ENCODE data around the gene ETV6. TPM values are rescaled to one million over a fixed set of nuclear protein-coding genes. Genes with fewer than 3 reads are reported as not detected.

The ETV6 gene
- total RNA-seq, 1 donor from 2014 or later = 117 TPM

DNA sequence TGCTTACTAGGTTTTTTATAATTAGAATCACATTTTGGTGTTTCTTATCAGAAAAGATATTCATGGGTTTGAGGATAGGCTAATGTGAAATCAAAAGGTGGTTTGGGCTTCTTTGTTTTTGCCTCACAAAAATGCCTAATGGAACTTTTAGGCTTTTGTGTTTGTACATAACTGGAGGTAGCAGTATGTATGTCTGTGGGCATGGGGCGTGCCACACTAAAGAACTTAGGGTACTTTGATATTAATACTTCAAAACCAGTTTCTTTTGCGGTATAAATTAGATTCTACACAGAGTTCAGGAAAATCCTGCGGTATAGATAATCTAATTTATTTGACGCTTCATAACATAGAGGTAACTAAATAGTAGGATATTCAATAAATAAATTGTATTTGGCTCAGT lies 1.9 kb downstream of the ETV6 start:
- Mint-ChIP-seq H3K4me1 (ENCODE audit: low read depth) (peaks cover 52% of the 10 kb centered on the region), H3K27me3 (ENCODE audit: insufficient read depth) (peaks cover 3% of the 10 kb centered on the region), H3K4me3 (peak overlapping the region; percentile 95), H3K27ac (peak overlapping the region; percentile 99), H3K36me3 (ENCODE audit: low read depth) (peaks cover 36% of the 10 kb centered on the region), H3K9me3 (no peaks in the 10 kb centered on the region)
- intact Hi-C loops (cut with micrococcal nuclease) = loop anchor here (2.0 to 10.0 kb wide), 5 partner anchors 521 to 1076 kb away; partner anchors contain the start of genes BORCS5, GPR19 and YBX3
- DNase-seq (ENCODE audit: low spot score) = no peak

DNA sequence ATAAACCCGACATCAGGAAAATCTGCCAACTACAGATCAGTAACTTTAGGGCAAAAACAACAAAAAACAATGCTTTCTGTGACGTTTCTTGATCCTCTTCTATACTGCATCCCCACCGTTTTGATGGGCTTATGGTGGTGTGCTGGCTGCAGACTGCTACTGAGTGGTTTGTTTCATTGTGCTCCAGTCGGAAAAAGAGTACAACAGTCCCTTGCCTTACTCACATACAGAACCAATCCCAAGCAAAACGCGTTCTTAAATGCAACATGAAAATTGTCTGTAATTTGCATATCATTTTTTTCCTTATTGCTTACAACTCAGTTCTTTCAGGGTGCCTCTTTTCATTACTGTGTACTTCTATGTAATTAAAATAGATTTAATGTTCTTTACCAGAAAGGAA lies 2.3 kb downstream of the ETV6 start:
- peaks cover 56% of the 10 kb centered on the region for H3K4me1 Mint-ChIP-seq (ENCODE audit: low read depth)
- H3K9me3 Mint-ChIP-seq = no peaks in the 10 kb centered on the region
- H3K27ac Mint-ChIP-seq = peak overlapping the region; percentile 99
- intact Hi-C loops (cut with micrococcal nuclease) = loop anchor here (2.0 to 10.0 kb wide), 7 partner anchors 51 to 1076 kb away; partner anchors contain the start of genes BORCS5, GPR19 and YBX3
- H3K27me3 Mint-ChIP-seq (ENCODE audit: insufficient read depth) = peaks cover 3% of the 10 kb centered on the region
- H3K4me3 Mint-ChIP-seq = peak overlapping the region; percentile 95
- DNase-seq (ENCODE audit: low spot score) = no peak
- H3K36me3 Mint-ChIP-seq (ENCODE audit: low read depth) = peaks cover 39% of the 10 kb centered on the region

DNA sequence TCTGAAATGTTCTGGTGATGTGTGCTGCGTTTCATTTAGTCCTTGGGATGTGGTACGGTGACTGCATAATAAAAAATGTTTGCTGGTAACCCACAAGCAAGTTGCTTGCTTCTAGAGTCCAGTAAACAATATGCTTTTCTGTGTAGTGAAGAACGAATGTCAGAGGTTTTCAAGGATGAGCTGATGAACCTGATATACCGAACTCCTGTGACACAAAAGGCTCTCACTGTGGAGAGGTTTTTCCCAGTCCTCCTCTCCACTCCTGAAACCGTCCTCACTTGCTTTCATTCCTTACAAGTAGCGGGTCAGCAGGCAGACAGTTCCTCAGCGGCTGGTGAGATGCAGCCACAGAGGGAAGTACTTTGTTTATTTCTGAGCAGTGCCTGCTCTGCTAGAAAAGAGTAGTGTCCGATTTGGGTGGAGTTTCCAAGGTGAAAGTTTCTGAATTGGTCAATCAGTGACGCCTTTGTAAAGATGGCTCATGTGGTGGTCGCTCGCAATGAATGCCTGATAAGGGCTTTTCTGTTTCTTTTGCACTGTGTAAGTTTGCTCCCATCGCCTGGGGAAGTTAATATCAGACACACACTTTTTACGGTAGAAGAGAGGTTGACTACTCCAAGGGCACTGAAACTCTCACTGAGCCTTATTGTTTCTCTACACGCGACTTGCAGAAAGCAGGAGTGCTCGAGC lies 3.0 kb downstream of the ETV6 start:
- H3K4me1 Mint-ChIP-seq (ENCODE audit: low read depth) = peaks cover 57% of the 10 kb centered on the region
- H3K4me3 Mint-ChIP-seq = peak overlapping the region; percentile 95
- H3K36me3 Mint-ChIP-seq (ENCODE audit: low read depth) = peaks cover 45% of the 10 kb centered on the region
- no peak for DNase-seq (ENCODE audit: low spot score)
- H3K27ac Mint-ChIP-seq = peak overlapping the region; percentile 99
- intact Hi-C loops (cut with micrococcal nuclease) = loop anchor here (1.0 to 10.0 kb wide), 8 partner anchors 10 to 1075 kb away; partner anchors contain the start of genes GPR19 and YBX3
- no peaks in the 10 kb centered on the region for H3K9me3 Mint-ChIP-seq
- peaks cover 3% of the 10 kb centered on the region for H3K27me3 Mint-ChIP-seq (ENCODE audit: insufficient read depth)

DNA sequence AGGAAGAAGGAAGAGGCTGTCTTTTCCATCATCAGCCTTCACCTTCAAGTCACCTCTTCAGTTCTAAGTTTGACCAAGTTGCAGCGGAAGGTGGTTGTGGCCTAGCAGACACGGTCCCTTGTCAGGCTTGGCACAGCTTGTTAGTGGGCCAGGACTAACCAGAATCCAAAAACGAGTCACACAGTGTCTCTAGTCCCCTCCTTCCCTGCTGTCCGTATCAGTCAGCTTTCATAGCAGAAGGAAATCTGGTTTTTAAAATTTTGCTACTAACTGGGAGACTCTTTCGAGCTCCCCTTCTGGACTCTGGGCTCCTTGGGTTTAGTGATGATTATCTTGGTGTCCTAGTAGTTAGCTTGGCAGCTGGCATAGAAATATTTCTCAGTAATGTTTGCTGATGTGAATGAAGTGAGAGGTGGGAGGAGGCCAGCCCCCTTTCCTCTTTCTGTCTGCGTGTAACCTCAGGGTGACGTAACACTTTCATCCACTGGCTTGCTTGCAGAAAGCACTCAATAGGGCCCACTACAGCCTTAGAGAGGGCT lies 3.8 kb downstream of the ETV6 start:
- Mint-ChIP-seq H3K4me3 (peak overlapping the region; percentile 95), H3K27ac (peak overlapping the region; percentile 99), H3K9me3 (no peaks in the 10 kb centered on the region), H3K4me1 (ENCODE audit: low read depth) (peaks cover 65% of the 10 kb centered on the region), H3K36me3 (ENCODE audit: low read depth) (peaks cover 51% of the 10 kb centered on the region), H3K27me3 (ENCODE audit: insufficient read depth) (peaks cover 3% of the 10 kb centered on the region)
- intact Hi-C loops (cut with micrococcal nuclease) = loop anchor here (1.0 to 10.0 kb wide), 8 partner anchors 9 to 1074 kb away; partner anchors contain the start of genes GPR19 and YBX3
- peak; percentile 23 for DNase-seq (ENCODE audit: low spot score)

DNA sequence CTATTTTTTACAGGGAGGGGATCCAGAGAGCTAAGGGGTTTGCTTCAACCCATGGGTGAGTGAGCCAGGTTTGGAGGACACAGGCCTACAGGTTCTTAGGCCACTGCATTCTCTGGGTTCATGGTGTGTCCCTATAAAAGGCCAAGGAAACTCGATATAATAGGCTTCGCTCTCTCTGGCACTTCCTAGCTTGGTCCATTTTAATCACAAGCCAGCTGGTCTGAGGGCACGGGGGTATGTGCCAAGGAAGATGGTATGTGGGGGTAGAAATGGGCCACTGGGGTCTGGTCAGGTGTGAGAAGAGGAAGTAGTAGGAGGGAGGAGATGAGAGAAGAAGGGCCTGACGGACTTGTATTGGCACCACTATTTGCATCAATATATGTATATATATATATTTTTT lies 4.9 kb downstream of the ETV6 start:
- no peak for DNase-seq (ENCODE audit: low spot score)
- Mint-ChIP-seq H3K27ac (peak overlapping the region; percentile 49), H3K4me3 (peak overlapping the region; percentile 71), H3K27me3 (ENCODE audit: insufficient read depth) (peaks cover 3% of the 10 kb centered on the region), H3K4me1 (ENCODE audit: low read depth) (peaks cover 75% of the 10 kb centered on the region), H3K36me3 (ENCODE audit: low read depth) (peaks cover 60% of the 10 kb centered on the region), H3K9me3 (no peaks in the 10 kb centered on the region)
- intact Hi-C loops (cut with micrococcal nuclease) = loop anchor here (5.0 to 10.0 kb wide), 4 partner anchors 518 to 1073 kb away; partner anchors contain the start of genes GPR19 and YBX3

DNA sequence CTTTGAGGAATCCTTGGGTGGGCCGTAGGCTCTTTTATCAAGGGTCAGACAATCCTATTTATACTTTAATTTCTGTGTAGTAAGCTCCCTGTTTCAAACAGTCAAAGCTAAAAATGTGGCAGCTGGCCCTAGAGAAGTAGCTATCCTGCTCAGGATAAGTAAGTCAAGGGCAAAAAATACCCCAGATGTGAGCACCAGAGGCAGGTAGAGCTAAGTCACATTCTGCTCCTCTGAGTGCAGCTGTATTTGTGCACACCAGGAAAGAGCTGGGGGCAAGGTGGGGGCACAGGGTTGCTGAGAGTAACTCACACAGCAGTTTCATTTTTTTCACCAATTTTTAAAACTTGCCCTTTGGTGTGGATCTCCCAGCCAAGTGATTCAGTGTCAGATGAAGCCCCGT lies 5.3 kb downstream of the ETV6 start:
- no peaks in the 10 kb centered on the region for H3K9me3 Mint-ChIP-seq
- no peak overlapping the region for H3K27ac Mint-ChIP-seq
- DNase-seq (ENCODE audit: low spot score) = no peak
- intact Hi-C loops (cut with micrococcal nuclease) = loop anchor here (5.0 to 10.0 kb wide), 4 partner anchors 517 to 1072 kb away; partner anchors contain the start of genes GPR19 and YBX3
- H3K4me3 Mint-ChIP-seq = no peak overlapping the region
- peaks cover 3% of the 10 kb centered on the region for H3K27me3 Mint-ChIP-seq (ENCODE audit: insufficient read depth)
- H3K36me3 Mint-ChIP-seq (ENCODE audit: low read depth) = peaks cover 65% of the 10 kb centered on the region
- H3K4me1 Mint-ChIP-seq (ENCODE audit: low read depth) = peaks cover 80% of the 10 kb centered on the region

DNA sequence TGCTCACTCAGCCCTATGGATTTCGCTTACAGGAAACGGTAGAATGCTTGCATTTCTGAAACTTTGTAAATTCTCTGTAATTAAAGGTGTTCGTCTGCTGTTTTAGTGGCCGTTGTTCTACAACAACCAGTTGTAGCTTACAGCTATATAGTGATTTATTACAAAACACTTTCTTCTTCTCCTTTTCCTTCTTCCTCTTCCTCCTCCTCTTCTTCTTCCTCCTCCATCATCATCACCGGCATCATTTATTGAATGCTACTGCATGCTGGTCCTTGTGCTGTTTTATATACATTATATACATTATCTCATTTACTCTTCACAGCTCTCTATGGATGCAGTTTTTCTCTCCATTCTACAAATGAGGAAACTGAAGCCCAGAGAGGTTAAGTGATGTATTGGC lies 6.4 kb downstream of the ETV6 start:
- no peak overlapping the region for H3K27ac Mint-ChIP-seq
- H3K27me3 Mint-ChIP-seq (ENCODE audit: insufficient read depth) = no peaks in the 10 kb centered on the region
- H3K4me3 Mint-ChIP-seq = no peak overlapping the region
- H3K9me3 Mint-ChIP-seq = no peaks in the 10 kb centered on the region
- DNase-seq (ENCODE audit: low spot score) = no peak
- intact Hi-C loops (cut with micrococcal nuclease) = loop anchor here (10.0 kb wide), 1 partner anchor 931 kb away; the partner anchor contains the start of gene YBX3
- peaks cover 84% of the 10 kb centered on the region for H3K4me1 Mint-ChIP-seq (ENCODE audit: low read depth)
- H3K36me3 Mint-ChIP-seq (ENCODE audit: low read depth) = peaks cover 63% of the 10 kb centered on the region

DNA sequence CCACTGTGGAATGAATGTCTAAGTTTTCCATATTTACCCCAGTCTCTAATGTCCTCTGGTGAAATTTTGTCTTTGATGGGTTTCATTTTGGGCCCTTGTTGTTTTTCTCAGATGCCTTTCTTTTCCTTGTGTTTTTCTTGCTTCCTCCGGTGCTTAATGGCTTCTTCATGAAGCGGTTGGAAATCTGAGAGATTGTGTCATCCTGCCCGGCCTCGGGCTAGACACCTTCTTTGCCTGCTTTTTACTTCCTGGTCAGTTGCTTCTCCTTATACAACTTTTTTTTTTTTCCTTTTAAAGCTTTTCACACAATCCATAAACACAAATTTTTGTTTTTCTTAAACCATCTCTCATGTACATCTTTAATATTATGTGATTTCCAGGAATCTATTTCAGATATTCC lies 7.1 kb downstream of the ETV6 start:
- Mint-ChIP-seq H3K9me3 (no peaks in the 10 kb centered on the region), H3K27ac (no peak overlapping the region), H3K4me1 (ENCODE audit: low read depth) (peaks cover 87% of the 10 kb centered on the region), H3K27me3 (ENCODE audit: insufficient read depth) (no peaks in the 10 kb centered on the region), H3K36me3 (ENCODE audit: low read depth) (peaks cover 59% of the 10 kb centered on the region), H3K4me3 (no peak overlapping the region)
- intact Hi-C loops (cut with micrococcal nuclease) = loop anchor here (10.0 kb wide), 1 partner anchor 932 kb away; the partner anchor contains the start of gene YBX3
- DNase-seq (ENCODE audit: low spot score) = no peak

DNA sequence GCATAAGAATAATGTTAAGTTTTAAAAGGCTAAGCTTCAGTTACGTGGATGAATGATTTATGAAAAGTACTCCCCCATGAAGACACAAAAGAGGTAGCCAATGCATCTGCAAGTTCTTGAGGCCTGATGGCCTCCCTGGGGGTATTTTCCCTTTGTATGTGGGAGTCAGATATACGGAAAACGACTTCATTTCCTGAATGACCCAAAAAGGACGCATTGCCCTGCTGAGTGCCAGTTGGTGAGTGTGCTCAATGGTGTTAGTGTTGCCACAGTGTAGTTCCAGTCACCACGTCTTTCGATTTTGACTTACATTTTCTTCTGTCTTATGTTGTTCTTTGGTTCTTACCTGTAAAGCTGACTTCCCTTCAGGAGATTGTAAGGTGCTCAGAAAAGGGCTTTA lies 8.0 kb downstream of the ETV6 start:
- Mint-ChIP-seq H3K4me1 (ENCODE audit: low read depth) (peaks cover 90% of the 10 kb centered on the region), H3K27me3 (ENCODE audit: insufficient read depth) (no peaks in the 10 kb centered on the region), H3K36me3 (ENCODE audit: low read depth) (peaks cover 59% of the 10 kb centered on the region), H3K4me3 (no peak overlapping the region), H3K9me3 (no peaks in the 10 kb centered on the region), H3K27ac (peak overlapping the region; percentile 31)
- no peak for DNase-seq (ENCODE audit: low spot score)
- intact Hi-C loops (cut with micrococcal nuclease) = loop anchor here (10.0 kb wide), 1 partner anchor 933 kb away; the partner anchor contains the start of gene YBX3

DNA sequence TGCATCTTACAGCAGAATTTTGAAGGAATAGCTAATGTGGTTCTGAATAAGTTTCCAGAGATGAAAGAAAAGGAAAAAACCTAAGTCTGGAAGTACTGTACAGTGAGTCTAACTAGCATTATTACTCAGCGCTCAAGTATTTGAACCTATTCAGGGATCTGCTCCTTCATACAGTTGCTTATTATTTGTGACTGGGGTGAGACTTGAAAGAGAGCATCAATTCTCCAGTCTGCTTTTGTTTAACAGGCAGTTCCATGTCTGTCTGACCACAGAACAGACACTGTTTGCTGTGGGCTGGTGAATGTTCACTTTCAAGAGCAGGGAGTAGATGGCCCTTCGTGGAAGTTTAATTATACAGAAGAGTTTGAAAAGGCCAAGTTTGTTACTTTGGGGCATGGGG lies 9.3 kb downstream of the ETV6 start:
- H3K27ac Mint-ChIP-seq = peak overlapping the region; percentile 34
- H3K27me3 Mint-ChIP-seq (ENCODE audit: insufficient read depth) = no peaks in the 10 kb centered on the region
- intact Hi-C loops (cut with micrococcal nuclease) = loop anchor here (10.0 kb wide), 1 partner anchor 934 kb away; the partner anchor contains the start of gene YBX3
- no peak for DNase-seq (ENCODE audit: low spot score)
- peaks cover 87% of the 10 kb centered on the region for H3K4me1 Mint-ChIP-seq (ENCODE audit: low read depth)
- no peaks in the 10 kb centered on the region for H3K9me3 Mint-ChIP-seq
- peaks cover 58% of the 10 kb centered on the region for H3K36me3 Mint-ChIP-seq (ENCODE audit: low read depth)
- no peak overlapping the region for H3K4me3 Mint-ChIP-seq

DNA sequence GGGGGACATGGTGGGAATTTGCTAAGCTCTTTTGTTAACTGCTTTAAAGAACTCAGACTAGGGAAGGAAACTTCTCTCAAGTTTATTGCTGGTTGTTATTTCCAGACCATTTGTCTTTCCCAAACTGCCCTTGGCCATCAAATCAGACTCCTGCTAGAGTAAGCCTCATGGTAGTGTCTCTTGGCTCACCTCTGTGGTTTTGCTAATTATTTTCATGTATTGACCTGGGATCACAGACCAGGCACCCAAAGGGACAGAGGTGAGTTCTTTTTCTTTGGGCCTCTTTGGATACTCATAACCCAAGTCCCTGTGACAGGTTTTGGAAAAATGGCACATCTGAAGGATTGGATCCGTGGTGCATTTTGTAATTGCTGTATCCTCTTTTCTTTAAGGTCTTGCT lies 11.2 kb downstream of the ETV6 start:
- Mint-ChIP-seq H3K36me3 (ENCODE audit: low read depth) (peaks cover 61% of the 10 kb centered on the region), H3K27ac (no peak overlapping the region), H3K27me3 (ENCODE audit: insufficient read depth) (no peaks in the 10 kb centered on the region), H3K9me3 (no peaks in the 10 kb centered on the region), H3K4me1 (ENCODE audit: low read depth) (peaks cover 87% of the 10 kb centered on the region), H3K4me3 (no peak overlapping the region)
- DNase-seq (ENCODE audit: low spot score) = no peak
- intact Hi-C loops (cut with micrococcal nuclease) = no loop called here

DNA sequence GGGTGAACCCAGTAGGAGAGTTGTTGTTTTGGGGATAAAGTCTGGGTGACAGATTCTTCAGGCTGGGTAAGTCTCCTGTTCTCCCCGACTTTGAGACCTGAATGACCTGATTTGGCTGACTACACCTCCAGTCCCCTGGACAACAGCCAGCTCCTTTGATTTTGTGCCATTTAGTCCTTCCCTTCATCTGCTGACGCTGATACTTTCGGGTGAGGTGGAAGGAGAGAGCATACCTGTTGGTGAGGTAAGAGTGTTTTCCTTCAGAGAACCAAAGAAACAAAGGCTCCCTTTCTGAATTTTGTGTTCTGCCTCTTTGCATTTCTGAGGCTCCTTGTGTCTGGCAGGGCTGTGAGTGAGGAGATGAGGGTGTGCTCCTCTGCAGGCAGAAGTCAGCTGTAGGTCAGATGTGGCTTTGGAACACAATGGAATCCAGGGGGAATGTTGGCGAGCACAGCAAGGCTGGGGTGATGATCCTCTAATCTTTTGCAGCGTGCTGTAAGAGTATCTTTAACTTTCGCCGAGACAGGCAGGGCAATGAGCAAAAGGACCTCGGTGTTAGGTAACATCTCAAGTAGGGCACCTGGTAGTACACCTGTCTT lies 12.1 kb downstream of the ETV6 start:
- Mint-ChIP-seq H3K9me3 (no peaks in the 10 kb centered on the region), H3K27ac (peak overlapping the region; percentile 46), H3K27me3 (ENCODE audit: insufficient read depth) (no peaks in the 10 kb centered on the region), H3K36me3 (ENCODE audit: low read depth) (peaks cover 64% of the 10 kb centered on the region), H3K4me3 (no peak overlapping the region), H3K4me1 (ENCODE audit: low read depth) (peaks cover 87% of the 10 kb centered on the region)
- no peak for DNase-seq (ENCODE audit: low spot score)
- intact Hi-C loops (cut with micrococcal nuclease) = loop anchor here (1.0 to 2.0 kb wide), 2 partner anchors 8 to 41 kb away; no protein-coding TSS in a partner anchor

Data from activated T-helper 1 cell treated with anti-CD3 and anti-CD28 coated beads, Interleukin-12 subunit alpha, Interleukin-12 subunit beta, Interleukin-2, Interleukin-4 antibody, amounts not matched to agents 30 ng/mL and 10 ng/mL and 1 ng/mL, durations not matched to agents 14 hours and 24 hours and 36 hours (primary cell).